Skeletal muscle tissue (tissue), 4 donors: ENCODE measurements around the gene CLP1. TPM values are rescaled to one million over a fixed set of nuclear protein-coding genes. Genes with fewer than 3 reads are reported as not detected.
A peak's percentile ranks its signal among the peaks of the same experiment; 100 is the strongest.

Experiments
- H3K27ac ChIP-seq: one replicate; pipeline ENCODE4 v1.7.0; 2013; ENCODE audit warnings: mild to moderate bottlenecking, low read depth, low read length, inconsistent platforms
- H3K27me3 ChIP-seq, 3 donors: one replicate each; pipeline ENCODE4 v1.7.0; 2013; ENCODE audit warnings: low read length in 3 of 3; ENCODE audit not compliant: control insufficient read depth in 3 of 3, insufficient read depth in 3 of 3
- H3K36me3 ChIP-seq, 3 donors: one replicate each; pipeline ENCODE4 v1.7.0; 2013; ENCODE audit warnings: low read length in 3 of 3; ENCODE audit not compliant: control insufficient read depth in 3 of 3, insufficient read depth in 3 of 3
- H3K4me1 ChIP-seq, 3 donors: one replicate each; pipeline ENCODE4 v1.7.0; 2013; ENCODE audit warnings: low read length in 3 of 3, mild to moderate bottlenecking in 3 of 3; ENCODE audit not compliant: control insufficient read depth in 3 of 3, insufficient read depth in 3 of 3
- H3K4me3 ChIP-seq, 3 donors: one replicate each; pipeline ENCODE4 v1.7.0; 2013; ENCODE audit warnings: low read length in 3 of 3
- H3K9ac ChIP-seq, 3 donors: one replicate each; pipeline ENCODE4 v1.7.0; 2013; ENCODE audit warnings: low read length in 3 of 3, mild to moderate bottlenecking in 3 of 3, moderate library complexity in 2 of 3, low read depth in 1 of 3
- H3K9me3 ChIP-seq, 3 donors: one replicate each; pipeline ENCODE4 v1.7.0; 2013; ENCODE audit warnings: low read length in 3 of 3; ENCODE audit not compliant: control insufficient read depth in 3 of 3
- total RNA-seq: library from RNA; depleted of rRNA; stranded (reverse); fragments of >200 nt; gene quantifications from one replicate; pipeline ENCODE4 v1.2.3, GENCODE V29; 2014
- donor health status: Osteomylitis.

CLP1 gene
- total RNA-seq, 1 donor from 2014 or later, result 20.4 TPM

DNA sequence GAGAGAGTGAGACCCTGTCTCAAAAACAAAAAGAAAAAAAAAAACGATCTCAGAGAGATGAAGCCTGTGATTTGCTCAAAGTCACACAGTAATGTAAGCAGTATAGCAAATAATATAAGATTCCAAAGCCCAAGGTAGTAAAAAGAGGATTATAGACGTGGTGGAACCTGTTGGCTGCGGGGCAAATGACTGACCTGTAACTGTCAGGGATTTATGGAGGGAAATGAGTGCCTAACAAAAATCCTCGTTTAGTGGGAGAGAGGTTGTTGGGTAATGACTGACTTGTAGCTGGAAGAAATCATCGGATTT is 723 bp upstream of the CLP1 start:
- H3K4me3 ChIP-seq, result peak overlapping the region; percentile 84 to 98 (median 87)
- no peaks in the 10 kb centered on the region for H3K27me3 ChIP-seq
- H3K36me3 ChIP-seq, result peaks cover 20 to 22% (median 21%) of the 10 kb centered on the region in 3 donors
- peak overlapping the region; percentile 88 for H3K27ac ChIP-seq
- peaks cover 10 to 16% (median 15%) of the 10 kb centered on the region in 3 donors for H3K4me1 ChIP-seq
- peak overlapping the region; percentile 90 to 95 (median 93) for H3K9ac ChIP-seq
- H3K9me3 ChIP-seq, result no peaks in the 10 kb centered on the region

DNA sequence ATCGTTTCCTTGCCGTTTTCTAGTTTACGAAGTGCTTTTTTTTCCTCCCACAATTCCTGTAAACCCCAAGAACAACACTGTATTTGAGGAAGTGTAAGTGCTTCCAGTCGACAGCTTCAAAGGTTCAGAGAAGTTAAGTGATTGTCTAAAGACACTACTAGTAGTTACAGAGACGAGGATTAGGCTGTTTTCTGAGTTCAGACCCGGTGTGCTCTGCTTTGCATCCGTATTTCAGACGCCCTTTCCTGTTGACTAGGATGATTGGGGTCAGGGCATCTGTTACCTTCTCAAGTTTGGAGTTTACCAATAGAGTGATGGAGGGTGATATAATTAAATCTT is 430 bp downstream of the CLP1 start:
- Histone ChIP-seq H3K4me1 (peaks cover 10 to 16% (median 15%) of the 10 kb centered on the region in 3 donors), H3K9ac (peak overlapping the region; percentile 75 to 91 (median 88)), H3K36me3 (peaks cover 21 to 28% (median 26%) of the 10 kb centered on the region in 3 donors), H3K27me3 (no peaks in the 10 kb centered on the region), H3K27ac (peak overlapping the region; percentile 88), H3K9me3 (no peaks in the 10 kb centered on the region), H3K4me3 (peak overlapping the region; percentile 68 to 98 (median 92))

DNA sequence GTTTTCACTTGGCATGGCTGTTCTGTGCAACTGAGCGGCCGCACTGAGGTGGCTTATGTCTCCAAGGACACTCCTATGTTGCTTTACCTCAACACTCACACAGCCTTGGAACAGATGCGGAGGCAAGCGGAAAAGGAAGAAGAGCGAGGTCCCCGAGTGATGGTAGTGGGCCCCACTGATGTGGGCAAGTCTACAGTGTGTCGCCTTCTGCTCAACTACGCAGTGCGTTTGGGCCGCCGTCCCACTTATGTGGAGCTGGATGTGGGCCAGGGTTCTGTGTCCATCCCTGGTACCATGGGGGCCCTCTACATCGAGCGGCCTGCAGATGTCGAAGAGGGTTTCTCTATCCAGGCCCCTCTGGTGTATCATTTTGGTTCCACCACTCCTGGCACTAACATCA is 2.1 kb downstream of the CLP1 start:
- Histone ChIP-seq H3K4me3 (no peak overlapping the region), H3K27ac (no peak overlapping the region), H3K9me3 (no peaks in the 10 kb centered on the region), H3K27me3 (no peaks in the 10 kb centered on the region), H3K4me1 (peaks cover 10 to 16% (median 15%) of the 10 kb centered on the region in 3 donors), H3K9ac (peak overlapping the region in 1 of 3 donors; percentile 8), H3K36me3 (peaks cover 21 to 28% (median 26%) of the 10 kb centered on the region in 3 donors)

DNA sequence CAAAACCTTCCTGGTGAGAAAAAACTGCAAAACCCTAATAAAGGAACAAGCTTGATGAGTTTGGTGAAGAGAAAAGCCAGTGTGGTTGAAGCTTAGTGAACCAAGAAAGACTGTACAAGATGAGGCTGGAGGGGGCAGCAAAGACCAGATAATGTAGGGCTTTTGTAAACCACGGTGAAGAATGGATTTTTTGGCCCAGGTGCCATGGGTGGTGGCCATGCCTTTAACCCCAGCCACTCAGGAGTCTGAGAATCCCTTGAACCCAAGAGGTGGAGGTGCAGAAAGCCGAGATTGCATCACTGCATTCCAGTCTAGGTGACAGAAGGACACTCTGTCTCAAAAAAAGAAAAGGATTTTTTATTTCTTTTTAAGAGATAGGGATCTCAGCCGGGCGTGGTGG is 5.3 kb downstream of the CLP1 start:
- Histone ChIP-seq H3K36me3 (peaks cover 21 to 28% (median 26%) of the 10 kb centered on the region in 3 donors), H3K4me1 (peaks cover 13 to 18% (median 16%) of the 10 kb centered on the region in 3 donors), H3K9me3 (no peaks in the 10 kb centered on the region), H3K27ac (no peak overlapping the region), H3K27me3 (no peaks in the 10 kb centered on the region), H3K4me3 (no peak overlapping the region), H3K9ac (no peak overlapping the region)

DNA sequence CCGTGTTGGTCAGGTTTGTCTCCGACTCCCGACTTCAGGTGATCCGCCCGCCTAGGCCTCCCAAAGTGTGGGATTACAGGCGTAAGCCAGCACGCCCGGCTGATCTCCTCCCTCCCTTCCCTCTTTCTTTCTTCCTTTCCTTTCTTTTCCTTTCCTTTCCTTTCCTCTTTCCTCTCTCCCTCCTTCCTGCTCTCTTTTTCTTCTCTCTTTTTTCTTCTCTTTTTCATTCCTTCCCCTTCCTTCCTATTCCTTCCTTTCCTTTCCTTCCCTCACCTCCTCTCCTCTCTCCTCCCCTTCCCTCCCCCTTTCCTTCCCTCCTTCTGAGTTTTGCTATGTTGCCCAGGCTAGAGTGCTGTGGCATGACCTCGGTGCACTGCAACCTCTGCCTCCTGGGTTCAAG is 6.4 kb downstream of the CLP1 start:
- Histone ChIP-seq H3K9ac (no peak overlapping the region), H3K36me3 (peaks cover 21 to 28% (median 25%) of the 10 kb centered on the region in 3 donors), H3K9me3 (no peaks in the 10 kb centered on the region), H3K4me3 (no peak overlapping the region), H3K27ac (no peak overlapping the region), H3K27me3 (no peaks in the 10 kb centered on the region), H3K4me1 (peaks cover 9 to 12% (median 11%) of the 10 kb centered on the region in 3 donors)

DNA sequence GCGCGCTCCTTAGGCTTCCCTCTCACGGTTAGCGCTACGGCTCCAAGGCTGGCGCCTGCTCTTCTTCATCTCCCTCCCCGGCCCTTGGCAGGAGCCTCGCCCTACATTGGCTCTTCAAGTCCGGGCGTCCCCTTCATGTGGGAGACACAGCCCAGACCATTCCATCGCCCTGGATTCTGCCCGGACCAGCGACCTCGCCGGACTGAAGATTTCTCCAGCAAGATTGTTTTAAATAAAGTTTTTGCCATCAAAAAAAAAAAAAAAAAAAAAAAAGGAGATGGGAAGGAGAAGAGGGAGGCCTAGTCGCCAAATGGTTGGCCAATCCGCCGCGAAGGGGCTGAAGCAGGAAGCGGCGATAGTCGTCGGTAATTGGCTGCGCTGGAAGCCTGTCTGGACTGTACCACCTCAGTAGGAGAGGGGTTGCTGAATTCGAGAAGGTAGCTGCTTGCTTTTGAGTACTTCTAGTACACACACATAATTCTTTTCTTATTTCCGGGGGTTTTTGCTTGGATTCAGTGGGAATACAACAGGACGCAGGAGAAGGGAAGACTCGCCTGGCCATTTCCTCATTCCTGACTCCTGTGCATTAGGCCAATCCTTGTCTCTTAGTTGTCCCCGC is 9.7 kb downstream of the CLP1 start:
- H3K9me3 ChIP-seq, result no peaks in the 10 kb centered on the region
- peaks cover 3 to 9% (median 5%) of the 10 kb centered on the region in 3 donors for H3K36me3 ChIP-seq
- H3K9ac ChIP-seq, result peak overlapping the region; percentile 98 to 99 (median 98)
- H3K27me3 ChIP-seq, result no peaks in the 10 kb centered on the region
- H3K27ac ChIP-seq, result peak overlapping the region; percentile 91
- peak overlapping the region; percentile 82 to 97 (median 95) for H3K4me3 ChIP-seq
- peaks cover 21 to 24% (median 22%) of the 10 kb centered on the region in 3 donors for H3K4me1 ChIP-seq

DNA sequence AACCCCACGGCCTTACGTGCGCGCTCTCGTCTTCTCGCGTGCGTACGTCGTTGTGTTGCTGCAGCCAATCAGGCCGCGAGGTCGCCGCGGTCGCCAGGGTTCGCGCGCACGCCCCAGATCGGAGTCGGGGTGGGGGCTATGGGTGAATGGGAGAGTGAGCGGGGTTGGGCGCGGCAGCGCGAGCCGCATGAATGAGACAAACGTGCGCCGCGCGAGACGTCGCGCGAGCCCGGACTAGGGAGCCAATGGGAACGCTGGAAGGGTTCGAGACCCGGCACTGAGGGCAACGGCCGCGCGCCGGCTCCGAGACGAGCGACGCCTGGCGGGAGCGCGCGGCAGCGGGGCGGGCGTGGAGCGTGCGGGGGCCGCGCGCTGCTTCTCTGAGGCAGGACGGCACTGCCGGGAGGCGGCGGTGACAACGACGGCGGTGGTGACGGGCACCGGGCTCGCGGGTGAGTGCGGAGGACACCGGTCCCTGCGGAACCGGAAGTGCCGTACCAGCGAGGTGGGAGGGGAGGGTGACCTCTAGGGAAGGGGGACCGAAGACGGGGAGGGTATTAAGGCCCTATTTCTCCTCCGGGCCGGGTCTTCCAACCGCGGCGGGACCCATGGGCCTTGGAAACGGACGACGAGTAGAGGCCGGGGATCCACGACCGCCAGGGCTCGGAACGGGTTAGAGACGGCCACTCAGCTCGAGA is 10.3 kb downstream of the CLP1 start, which contains the start of gene ZDHHC5:
TSS of gene ZDHHC5 (plus strand) at position 379 of the 698 bp plus-strand sequence. CDS start 4,977 bp downstream, outside the sequence.
- Histone ChIP-seq H3K36me3 (peaks cover 8 to 10% (median 9%) of the 10 kb centered on the region in 3 donors), H3K4me3 (peak within 1 kb of the TSS; percentile 82 to 97 (median 95)), H3K9ac (peak within 1 kb of the TSS; percentile 98 to 99 (median 98)), H3K4me1 (peaks cover 21 to 24% (median 22%) of the 10 kb centered on the region in 3 donors), H3K9me3 (no peaks in the 10 kb centered on the region), H3K27ac (peak within 1 kb of the TSS; percentile 91), H3K27me3 (no peaks in the 10 kb centered on the region)

DNA sequence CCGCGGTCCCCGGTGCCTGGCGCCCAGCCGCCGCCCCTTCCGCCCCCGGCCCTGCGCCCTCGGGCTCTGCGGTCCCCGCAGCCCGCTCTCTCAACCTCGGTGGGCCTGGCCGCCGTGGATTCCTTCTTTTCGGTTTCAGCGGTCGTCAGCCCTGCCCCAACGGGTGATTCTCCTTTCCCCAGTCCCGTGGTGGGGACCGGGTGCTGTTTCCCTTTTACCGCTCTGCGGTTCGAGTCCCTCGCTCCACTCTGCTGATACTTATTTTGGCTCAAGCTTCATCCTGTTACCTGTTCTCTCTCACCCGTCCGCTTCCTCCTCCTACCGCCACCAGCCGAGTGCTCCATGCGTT is 10.8 kb downstream of the CLP1 start:
- Histone ChIP-seq H3K4me3 (peak overlapping the region; percentile 82 to 97 (median 95)), H3K27me3 (no peaks in the 10 kb centered on the region), H3K36me3 (peaks cover 11 to 15% (median 15%) of the 10 kb centered on the region in 3 donors), H3K4me1 (peaks cover 21 to 24% (median 22%) of the 10 kb centered on the region in 3 donors), H3K9ac (peak overlapping the region; percentile 94 to 98 (median 98)), H3K27ac (peak overlapping the region; percentile 91), H3K9me3 (no peaks in the 10 kb centered on the region)

DNA sequence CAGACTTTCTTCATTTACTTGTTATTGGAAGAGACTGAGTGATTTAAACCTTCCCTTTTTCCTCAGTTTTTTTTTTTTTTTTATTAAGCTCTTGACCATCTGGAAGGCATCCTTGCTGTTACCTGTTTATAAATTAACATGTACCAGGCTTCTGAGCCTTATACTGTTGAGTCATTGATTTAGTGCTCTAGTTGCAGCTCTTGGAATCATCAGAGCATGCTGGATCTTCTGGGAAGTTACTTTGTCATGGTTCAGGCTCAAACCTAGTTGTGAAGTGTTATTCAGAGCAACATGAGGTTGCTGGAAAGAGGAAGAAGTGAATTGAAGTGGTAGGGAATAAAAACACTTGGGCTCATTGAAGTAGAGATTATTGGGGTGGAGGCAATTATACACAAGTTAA is 16.7 kb downstream of the CLP1 start:
- Histone ChIP-seq H3K27me3 (no peaks in the 10 kb centered on the region), H3K9ac (no peak overlapping the region), H3K9me3 (no peaks in the 10 kb centered on the region), H3K4me1 (peaks cover 6 to 11% (median 10%) of the 10 kb centered on the region in 3 donors), H3K4me3 (no peak overlapping the region), H3K27ac (no peak overlapping the region), H3K36me3 (peaks cover 14 to 38% (median 27%) of the 10 kb centered on the region in 3 donors)
